GM21381 (cell line): ENCODE measurements around the gene CHRNE.
"Not testable (repeated sequence)": the region's sequence is repeated elsewhere in the genome, so short reads cannot be mapped to it uniquely, and the experiment has no call there.

Experiments
- ATAC-seq: cut with Tn5 transposase; IDR thresholded peaks from one replicate; pipeline ENCODE4 v1.9.1; 2021; ENCODE audit warnings: mild to moderate bottlenecking, moderate library complexity; ENCODE audit not compliant: unreplicated experiment

The CHRNE gene

GRCh38 chr17:4939796-4940554 lies 37.1 kb upstream of the CHRNE start, which contains the start of the genes RNF167 and SLC25A11:
Gene RNF167 (plus strand): TSS chr17:4940268. CDS start chr17:4940910, 642 bp downstream.
Gene SLC25A11 (minus strand): TSS chr17:4940046. CDS start chr17:4939910, 136 bp downstream.
- ATAC-seq = peak; percentile 71

- peak; percentile 8 for ATAC-seq
These were observed 36.6 kb upstream of the CHRNE start for GRCh38 chr17:4939546-4939795.

- ATAC-seq = no peak
These were observed 36.0 kb upstream of the CHRNE start for GRCh38 chr17:4938688-4939545.

- ATAC-seq = no peak
These were observed 35.2 kb upstream of the CHRNE start for GRCh38 chr17:4938069-4938491.

GRCh38 chr17:4937553-4937952 lies 34.7 kb upstream of the CHRNE start:
- ATAC-seq = no peak

- no peak for ATAC-seq
These were observed 33.5 kb upstream of the CHRNE start for GRCh38 chr17:4936436-4936835.

- ATAC-seq = no peak
These were observed 32.8 kb upstream of the CHRNE start for GRCh38 chr17:4935650-4936049.

- ATAC-seq = peak; percentile 54
These were observed 31.5 kb upstream of the CHRNE start for GRCh38 chr17:4934173-4934979.

GRCh38 chr17:4933646-4934045 lies 30.7 kb upstream of the CHRNE start:
- no peak for ATAC-seq

- ATAC-seq = no peak
These were observed 29.9 kb upstream of the CHRNE start for GRCh38 chr17:4932756-4933155.

- ATAC-seq = no peak
These were observed 29.1 kb upstream of the CHRNE start, which contains the start of gene GP1BA for GRCh38 chr17:4931963-4932362. Gene GP1BA (plus strand): TSS chr17:4932277. CDS start chr17:4932605, 328 bp downstream.

- no peak for ATAC-seq
These were observed 26.0 kb upstream of the CHRNE start for GRCh38 chr17:4928881-4929280.

- not testable (repeated sequence) for ATAC-seq
These were observed 23.9 kb upstream of the CHRNE start for GRCh38 chr17:4926577-4927335.

- no peak for ATAC-seq
These were observed 18.4 kb upstream of the CHRNE start for GRCh38 chr17:4921320-4921719.

GRCh38 chr17:4920351-4921048 lies 17.6 kb upstream of the CHRNE start:
- ATAC-seq = no peak

GRCh38 chr17:4919511-4920047 lies 16.7 kb upstream of the CHRNE start:
- ATAC-seq = no peak

- ATAC-seq = not testable (repeated sequence)
These were observed 11.7 kb upstream of the CHRNE start for GRCh38 chr17:4914551-4914950.

- no peak for ATAC-seq
These were observed 11.1 kb upstream of the CHRNE start for GRCh38 chr17:4913994-4914393.

- no peak for ATAC-seq
These were observed 6.0 kb upstream of the CHRNE start for GRCh38 chr17:4908711-4909496.
